ENCODE measurements around the gene POLR2F. TPM values are rescaled to one million over a fixed set of nuclear protein-coding genes. Genes with fewer than 3 reads are reported as not detected.

Gene POLR2F
- total RNA-seq, 1 donor from 2014 or later, result 63.0 TPM

DNA sequence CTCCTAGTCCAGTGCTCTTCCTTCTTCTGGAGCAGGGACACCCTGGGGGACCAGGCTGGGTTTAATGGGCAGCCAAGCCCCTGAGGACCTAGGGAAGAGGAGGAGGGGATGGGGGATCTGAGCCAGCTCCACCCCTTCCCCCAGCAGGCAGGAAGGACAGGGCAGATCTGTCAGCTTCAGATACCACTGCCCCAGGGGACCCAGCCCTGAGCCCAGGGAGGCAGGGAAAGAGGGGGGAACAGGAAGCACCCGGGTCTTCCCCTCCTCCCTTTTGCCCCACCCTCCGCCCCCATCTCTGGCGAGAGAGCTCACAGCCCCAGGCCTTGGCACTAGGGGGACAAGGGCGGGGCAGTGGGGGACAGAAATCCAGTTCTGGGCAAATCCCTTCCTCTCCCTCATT, 42.6 kb downstream of the POLR2F start:
- Mint-ChIP-seq H3K4me1 (ENCODE audit: low read depth) (peaks cover 7% of the 10 kb centered on the region), H3K4me3 (ENCODE audit: unreplicated experiment) (no peak overlapping the region), H3K27ac (ENCODE audit: unreplicated experiment) (no peak overlapping the region), H3K9me3 (ENCODE audit: low read depth) (no peaks in the 10 kb centered on the region), H3K36me3 (ENCODE audit: low read depth) (no peaks in the 10 kb centered on the region), H3K27me3 (ENCODE audit: low read depth) (peaks cover 5% of the 10 kb centered on the region)
- DNase-seq (ENCODE audit: low spot score), result no peak
- TF ChIP-seq, protein P1, sequence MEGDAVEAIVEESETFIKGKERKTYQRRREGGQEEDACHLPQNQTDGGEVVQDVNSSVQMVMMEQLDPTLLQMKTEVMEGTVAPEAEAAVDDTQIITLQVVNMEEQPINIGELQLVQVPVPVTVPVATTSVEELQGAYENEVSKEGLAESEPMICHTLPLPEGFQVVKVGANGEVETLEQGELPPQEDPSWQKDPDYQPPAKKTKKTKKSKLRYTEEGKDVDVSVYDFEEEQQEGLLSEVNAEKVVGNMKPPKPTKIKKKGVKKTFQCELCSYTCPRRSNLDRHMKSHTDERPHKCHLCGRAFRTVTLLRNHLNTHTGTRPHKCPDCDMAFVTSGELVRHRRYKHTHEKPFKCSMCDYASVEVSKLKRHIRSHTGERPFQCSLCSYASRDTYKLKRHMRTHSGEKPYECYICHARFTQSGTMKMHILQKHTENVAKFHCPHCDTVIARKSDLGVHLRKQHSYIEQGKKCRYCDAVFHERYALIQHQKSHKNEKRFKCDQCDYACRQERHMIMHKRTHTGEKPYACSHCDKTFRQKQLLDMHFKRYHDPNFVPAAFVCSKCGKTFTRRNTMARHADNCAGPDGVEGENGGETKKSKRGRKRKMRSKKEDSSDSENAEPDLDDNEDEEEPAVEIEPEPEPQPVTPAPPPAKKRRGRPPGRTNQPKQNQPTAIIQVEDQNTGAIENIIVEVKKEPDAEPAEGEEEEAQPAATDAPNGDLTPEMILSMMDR (IDR thresholded peaks at IDR 0.05), result no peak

DNA sequence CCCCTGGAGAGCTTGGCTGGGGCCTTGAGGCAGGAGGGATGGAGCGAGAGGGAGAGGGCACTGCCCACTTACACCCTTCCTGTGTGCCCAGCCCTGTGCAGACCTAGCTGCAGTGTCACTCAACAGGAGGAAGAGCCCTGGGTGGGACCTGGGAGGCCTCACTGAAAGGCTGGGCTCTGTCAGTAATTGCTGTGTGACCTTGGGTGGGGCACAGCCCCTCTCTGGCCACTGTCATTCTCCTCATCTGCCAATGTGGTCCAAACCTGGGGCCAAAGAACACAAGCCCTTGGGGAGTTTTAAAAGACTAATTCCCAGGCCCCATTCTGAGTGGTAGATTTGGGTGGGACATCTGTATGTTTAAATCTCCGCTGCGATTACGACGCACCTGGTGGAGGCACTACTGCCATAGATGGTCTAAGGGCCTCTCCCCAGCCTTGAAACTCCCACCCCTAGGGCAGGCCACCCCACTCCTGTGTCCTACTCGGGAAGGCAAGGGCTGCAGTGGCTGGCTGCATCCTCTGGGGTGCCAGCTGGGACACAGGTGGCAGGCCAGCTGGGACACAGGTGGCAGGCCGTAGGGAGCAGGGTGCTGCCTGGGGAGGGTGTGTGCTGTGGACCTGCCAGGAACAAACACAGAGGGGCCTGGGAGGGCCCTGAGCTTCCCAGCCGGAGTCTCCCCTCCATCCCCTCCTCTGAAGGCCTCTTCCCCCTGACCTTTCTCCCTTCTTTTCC, 43.2 kb downstream of the POLR2F start:
- Mint-ChIP-seq H3K27ac (ENCODE audit: unreplicated experiment) (no peak overlapping the region), H3K4me3 (ENCODE audit: unreplicated experiment) (no peak overlapping the region)
- no peak for DNase-seq (ENCODE audit: low spot score)

DNA sequence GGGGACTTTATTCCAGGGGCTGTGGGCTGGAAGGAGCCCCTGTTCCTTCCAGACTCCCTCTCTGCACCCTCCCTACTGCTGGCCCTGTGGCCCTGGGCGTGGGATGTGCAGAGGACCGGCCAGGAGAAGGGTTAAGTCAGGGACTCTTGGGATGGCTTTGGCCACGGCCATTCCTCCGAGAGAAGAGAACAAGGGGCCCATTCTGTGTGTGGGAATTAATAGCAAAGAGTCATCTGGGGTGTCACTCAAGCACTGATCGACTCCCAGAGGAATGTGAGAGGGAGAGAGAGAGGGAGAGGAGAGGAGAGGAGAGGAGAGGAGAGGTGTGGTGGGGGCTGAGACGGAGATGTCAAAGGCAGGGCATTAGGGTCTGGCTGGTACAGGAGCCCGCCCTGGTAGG, 45.0 kb downstream of the POLR2F start:
- Mint-ChIP-seq H3K36me3 (ENCODE audit: low read depth) (no peaks in the 10 kb centered on the region), H3K9me3 (ENCODE audit: low read depth) (no peaks in the 10 kb centered on the region), H3K4me3 (ENCODE audit: unreplicated experiment) (no peak overlapping the region), H3K27me3 (ENCODE audit: low read depth) (peaks cover 5% of the 10 kb centered on the region), H3K4me1 (ENCODE audit: low read depth) (peaks cover 7% of the 10 kb centered on the region), H3K27ac (ENCODE audit: unreplicated experiment) (no peak overlapping the region)
- DNase-seq (ENCODE audit: low spot score), result no peak
- TF ChIP-seq, protein P1 (IDR thresholded peaks at IDR 0.05), result no peak

More for the DNA sequence above, 43.2 kb downstream of the POLR2F start:
- Mint-ChIP-seq H3K4me1 (ENCODE audit: low read depth) (peaks cover 7% of the 10 kb centered on the region), H3K36me3 (ENCODE audit: low read depth) (no peaks in the 10 kb centered on the region), H3K27me3 (ENCODE audit: low read depth) (peaks cover 5% of the 10 kb centered on the region), H3K9me3 (ENCODE audit: low read depth) (no peaks in the 10 kb centered on the region)
- TF ChIP-seq, protein P1 (IDR thresholded peaks at IDR 0.05), result no peak

DNA sequence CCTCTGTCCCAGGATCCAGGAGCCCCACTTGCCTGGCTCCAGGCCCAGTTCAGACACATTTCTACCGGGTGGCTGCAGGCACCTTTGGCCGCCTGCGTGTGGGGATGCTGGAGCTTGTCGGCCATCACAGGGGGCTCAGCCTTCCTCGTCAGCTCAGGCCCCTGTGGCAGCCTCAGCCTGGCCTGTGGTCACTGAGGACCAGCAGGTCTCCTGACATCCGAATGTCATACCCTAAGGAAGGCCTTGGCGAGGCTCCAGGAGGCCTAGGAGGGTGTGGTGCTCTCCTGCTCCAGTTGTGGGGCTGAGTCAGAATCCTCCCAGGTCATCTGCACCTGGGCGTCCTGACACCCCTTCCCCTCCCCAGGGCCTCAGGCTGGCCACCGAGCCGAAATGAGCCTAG, 45.7 kb downstream of the POLR2F start:
- Mint-ChIP-seq H3K27me3 (ENCODE audit: low read depth) (peaks cover 5% of the 10 kb centered on the region), H3K4me3 (ENCODE audit: unreplicated experiment) (no peak overlapping the region), H3K36me3 (ENCODE audit: low read depth) (no peaks in the 10 kb centered on the region), H3K27ac (ENCODE audit: unreplicated experiment) (no peak overlapping the region), H3K4me1 (ENCODE audit: low read depth) (peaks cover 7% of the 10 kb centered on the region), H3K9me3 (ENCODE audit: low read depth) (no peaks in the 10 kb centered on the region)
- TF ChIP-seq, protein P1 (IDR thresholded peaks at IDR 0.05), result no peak
- no peak for DNase-seq (ENCODE audit: low spot score)

DNA sequence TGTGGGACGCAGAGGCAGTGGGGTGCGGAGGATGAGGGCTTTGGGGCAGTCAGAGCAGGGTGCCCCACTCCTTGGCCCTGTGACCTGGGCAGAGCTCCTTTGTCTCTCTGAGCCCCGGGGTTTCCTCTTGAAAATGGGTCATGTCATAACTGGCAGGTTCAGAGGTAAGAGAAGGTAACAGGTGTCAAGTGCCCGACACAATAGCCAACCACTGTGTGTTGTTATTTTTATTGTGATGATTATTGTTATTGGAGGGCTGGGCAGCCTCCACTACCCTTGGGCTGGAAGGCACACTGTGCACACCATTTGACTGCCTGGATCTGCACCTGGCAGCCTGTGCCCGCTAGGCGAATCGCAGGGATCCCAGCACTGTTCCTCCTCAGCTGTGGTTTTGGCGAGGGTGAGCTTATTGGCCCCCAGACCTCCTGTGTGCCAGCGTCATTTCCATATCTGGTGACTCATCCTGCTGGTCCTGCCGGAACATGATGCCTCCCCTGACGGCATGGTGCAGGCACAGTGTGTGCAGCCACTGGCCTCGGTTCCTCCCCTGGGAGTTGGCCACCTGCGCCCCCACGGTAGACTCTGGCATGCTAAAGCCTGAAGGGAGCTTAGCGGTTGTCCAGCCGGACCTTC, 46.3 kb downstream of the POLR2F start:
- DNase-seq (ENCODE audit: low spot score), result no peak
- Mint-ChIP-seq H3K9me3 (ENCODE audit: low read depth) (no peaks in the 10 kb centered on the region), H3K27me3 (ENCODE audit: low read depth) (peaks cover 5% of the 10 kb centered on the region), H3K4me1 (ENCODE audit: low read depth) (peaks cover 7% of the 10 kb centered on the region), H3K4me3 (ENCODE audit: unreplicated experiment) (no peak overlapping the region), H3K27ac (ENCODE audit: unreplicated experiment) (no peak overlapping the region), H3K36me3 (ENCODE audit: low read depth) (no peaks in the 10 kb centered on the region)
- TF ChIP-seq, protein P1 (IDR thresholded peaks at IDR 0.05), result no peak

All from chondrocyte (in vitro differentiated cells).